Activated T-cell treated with anti-CD3 and anti-CD28 coated beads, Interleukin-2, amount 50 U/mL, for 48 hours (primary cell): Measurements from ENCODE around the gene TNP2.
"Not testable (repeated sequence)": the region's sequence is repeated elsewhere in the genome, so short reads cannot be mapped to it uniquely, and the experiment has no call there.

Source experiments
- DNase-seq, 2 experiments: peaks; one replicate each; pipeline ENCODE4 v3.0.0-alpha.2; 2020

Gene TNP2

GRCh38 chr16:11299865-11300559, 30.9 kb upstream of the TNP2 start:
- no peak for DNase-seq

- not testable (repeated sequence) for DNase-seq
Measured at GRCh38 chr16:11298950-11299547, 29.9 kb upstream of the TNP2 start.

GRCh38 chr16:11298143-11298900, 29.2 kb upstream of the TNP2 start:
- DNase-seq, result no peak

- DNase-seq, result peak; percentile 75 to 78
Measured at GRCh38 chr16:11297492-11298142, 28.5 kb upstream of the TNP2 start.

- no peak for DNase-seq
Measured at GRCh38 chr16:11296706-11297491, 27.8 kb upstream of the TNP2 start.

GRCh38 chr16:11296351-11296705, 27.2 kb upstream of the TNP2 start:
- no peak for DNase-seq

GRCh38 chr16:11295672-11296071, 26.5 kb upstream of the TNP2 start:
- no peak for DNase-seq

GRCh38 chr16:11292076-11292748, 23.1 kb upstream of the TNP2 start:
- no peak for DNase-seq

GRCh38 chr16:11291091-11291703, 22.1 kb upstream of the TNP2 start:
- DNase-seq, result no peak

- DNase-seq, result no peak
Measured at GRCh38 chr16:11290102-11290893, 21.2 kb upstream of the TNP2 start.

- not testable (repeated sequence) for DNase-seq
Measured at GRCh38 chr16:11289696-11290095, 20.6 kb upstream of the TNP2 start.

- no peak for DNase-seq
Measured at GRCh38 chr16:11289202-11289601, 20.1 kb upstream of the TNP2 start.

GRCh38 chr16:11285842-11286241, 16.7 kb upstream of the TNP2 start:
- DNase-seq, result no peak

GRCh38 chr16:11283820-11284248, 14.7 kb upstream of the TNP2 start:
- no peak for DNase-seq

GRCh38 chr16:11280616-11281522, 11.7 kb upstream of the TNP2 start, which contains the start of gene PRM1:
PRM1 (minus strand) TSS chr16:11281330; CDS start chr16:11281238, 92 bp downstream.
- no peak for DNase-seq

GRCh38 chr16:11278681-11279628, 9.8 kb upstream of the TNP2 start:
- DNase-seq, result no peak

- no peak for DNase-seq
Measured at GRCh38 chr16:11277607-11278337, 8.6 kb upstream of the TNP2 start.
